K562 (cell line): ENCODE results near the gene SLC35E1. TPM values are rescaled to one million over a fixed set of nuclear protein-coding genes. Genes with fewer than 3 reads are reported as not detected.

Experiments
- ATAC-seq: fragments of 200-7000 bp; cut with Tn5 transposase; 3 replicates; pipeline ENCODE4 v1.9.1; 2020; ENCODE audit warnings: moderate library complexity
- BruUV-seq: library from RNA; stranded (reverse); fragments of 400-500 nt; replicated peaks from 2 replicates; lab custom pipeline; 2021; lab: Mats Ljungman, UMichigan
- CTCF ChIA-PET: fragments of 300-600 bp; formaldehyde crosslinking; extraction: SDS; loops from one replicate; lab custom pipeline; 2021; ENCODE audit warnings: low intra/inter-chr PET ratio; lab: Yijun Ruan, JAX
- POLR2A ChIA-PET: fragments of 300-600, 350-650 bp; sonication (Branson Sonifier 250); formaldehyde crosslinking; extraction: SDS; loops from one replicate; lab custom pipeline; 2021; ENCODE audit warnings: antibody characterized with exemption, inconsistent platforms; lab: Yijun Ruan, JAX
- DNase-seq, 4 experiments: peaks; one replicate each; pipeline versions ENCODE4 v3.0.0 to v3.0.0-alpha.2; 2011 to 2018; ENCODE audit warnings: low spot score in 3 of 4, mixed read lengths in 3 of 4; ENCODE audit errors: extremely low read depth in 1 of 4
- FAIRE-seq: peaks from 2 replicates; lab custom pipeline; 2011; peaks lifted over from hg19 to GRCh38; lab: Jason Lieb, UNC
- H2AFZ ChIP-seq: 2 replicates; pipeline ENCODE4 v1.6.0; 2011; ENCODE audit warnings: low read depth, low read length, control low read depth, inconsistent platforms
- H3K27ac ChIP-seq: fragments of 200-600 bp; 3 replicates; pipeline ENCODE4 v1.8.0; 2011; ENCODE audit warnings: low read depth, mild to moderate bottlenecking, control low read depth, inconsistent platforms, low read length, moderate library complexity, mixed read lengths; ENCODE audit errors: extremely low read depth
- H3K27me3 ChIP-seq, 2 experiments: fragments of 300-600 bp in 1 of 2; 2 replicates in 1 of 2; 3 replicates in 1 of 2; pipeline versions ENCODE4 v1.6.0 to v1.8.0; 2011; ENCODE audit warnings: inconsistent platforms in 2 of 2, low read length in 2 of 2, mild to moderate bottlenecking in 1 of 2, mixed read lengths in 1 of 2, moderate library complexity in 1 of 2; ENCODE audit not compliant: control insufficient read depth in 2 of 2, insufficient read depth in 2 of 2
- H3K36me3 ChIP-seq: fragments of 300-600 bp; 3 replicates; pipeline ENCODE4 v1.8.0; 2011; ENCODE audit warnings: mild to moderate bottlenecking, low read length, inconsistent platforms; ENCODE audit not compliant: control insufficient read depth, insufficient read depth
- H3K4me1 ChIP-seq, 2 experiments: fragments of 200-600 bp in 1 of 2; replicated peaks in 1 of 2; 2 replicates in 1 of 2; 3 replicates in 1 of 2; pipeline versions ENCODE4 v1.5.1 to v1.8.0; 2011; ENCODE audit warnings: inconsistent platforms in 2 of 2, low read length in 2 of 2, mild to moderate bottlenecking in 1 of 2, mixed read lengths in 1 of 2, moderate library complexity in 1 of 2; ENCODE audit not compliant: control insufficient read depth in 2 of 2, insufficient read depth in 2 of 2
- H3K4me2 ChIP-seq: 2 replicates; pipeline ENCODE4 v1.6.1; 2011; ENCODE audit warnings: low read length, control low read depth, inconsistent platforms, mixed read lengths; ENCODE audit not compliant: insufficient read depth
- H3K4me3 ChIP-seq: fragments of 200-600 bp; sonication (generic), shearing (Covaris generic); 2 replicates; pipeline ENCODE4 v1.5.1; 2016; ENCODE audit warnings: control low read depth, inconsistent platforms
- H3K79me2 ChIP-seq: fragments of 200-600 bp; 3 replicates; pipeline ENCODE4 v1.8.0; 2011; ENCODE audit warnings: low read length, inconsistent platforms; ENCODE audit not compliant: control insufficient read depth, insufficient read depth
- H3K9ac ChIP-seq, 2 experiments: 2 replicates each; pipeline versions ENCODE4 v1.6.0 to v1.6.1; 2011; ENCODE audit warnings: low read depth in 2 of 2, low read length in 2 of 2, control low read depth in 1 of 2, inconsistent platforms in 1 of 2, mild to moderate bottlenecking in 1 of 2, mixed read lengths in 1 of 2; ENCODE audit not compliant: insufficient read depth in 1 of 2
- H3K9me1 ChIP-seq: one replicate; pipeline ENCODE4 v1.6.0; 2011; ENCODE audit warnings: inconsistent platforms, mild to moderate bottlenecking, low read length, moderate library complexity; ENCODE audit not compliant: control insufficient read depth, insufficient read depth
- H3K9me3 ChIP-seq: replicated peaks from 2 replicates; pipeline ENCODE4 v1.5.1; 2011; ENCODE audit warnings: low read depth, low read length, inconsistent platforms; ENCODE audit not compliant: control insufficient read depth, insufficient read depth
- H4K20me1 ChIP-seq: replicated peaks from 2 replicates; pipeline ENCODE4 v1.6.1; 2011; ENCODE audit warnings: low read length, inconsistent platforms, mixed read lengths; ENCODE audit not compliant: control insufficient read depth, insufficient read depth
- ATF7 ChIP-seq: fragments of 450-650 bp; IDR thresholded peaks from 2 replicates; pipeline ENCODE4 v1.7.1; 2014; ENCODE audit warnings: mild to moderate bottlenecking, moderate library complexity
- BRCA1 ChIP-seq, 2 experiments: fragments of 450-650 bp in 1 of 2; sonication (generic) in 1 of 2; formaldehyde crosslinking in 1 of 2; IDR thresholded peaks; 2 replicates each; pipeline versions ENCODE4 v1.5.0 to v1.6.1; 2017 to 2020; ENCODE audit warnings: mild to moderate bottlenecking in 1 of 2, missing genetic modification reagents in 1 of 2
- CBFA2T2 ChIP-seq: fragments of 450-650 bp; conservative IDR thresholded peaks from 2 replicates; pipeline ENCODE4 v1.6.1; 2017; ENCODE audit warnings: mild to moderate bottlenecking
- CCNT2 ChIP-seq: IDR thresholded peaks from 2 replicates; pipeline ENCODE4 v1.6.1; 2011; ENCODE audit warnings: borderline replicate concordance, low read depth, mild to moderate bottlenecking, moderate library complexity, mixed read lengths, low read length; ENCODE audit not compliant: insufficient read length; ENCODE audit errors: extremely low read depth
- DMBX1 ChIP-seq: fragments of 250-450 bp; sonication (Bioruptor Pico); IDR thresholded peaks from 2 replicates; pipeline ENCODE4 v1.8.0; 2022; ENCODE audit warnings: inconsistent platforms, mild to moderate bottlenecking, moderate library complexity, borderline replicate concordance
- GTF2F1 ChIP-seq: IDR thresholded peaks from 2 replicates; pipeline ENCODE4 v1.6.1; 2011; ENCODE audit warnings: low read depth, low read length, improper control_type of control experiment
- JUNB ChIP-seq: fragments of 450-650 bp; formaldehyde crosslinking; conservative IDR thresholded peaks from 2 replicates; pipeline ENCODE4 v1.4.0; 2020; ENCODE audit warnings: mild to moderate bottlenecking
- KDM1A ChIP-seq, 2 experiments: fragments of 450-650 bp; IDR thresholded peaks; 2 replicates each; pipeline ENCODE4 v1.6.1; 2016; ENCODE audit warnings: mild to moderate bottlenecking in 2 of 2
- POLR3G ChIP-seq: IDR thresholded peaks from 2 replicates; pipeline ENCODE4 v1.6.1; 2011; ENCODE audit not compliant: insufficient read length, insufficient replicate concordance; ENCODE audit errors: extremely low read depth
- RAD21 ChIP-seq, 2 experiments: fragments of 250-450 bp in 1 of 2; fragments of 450-650 bp in 1 of 2; sonication (Bioruptor Pico) in 1 of 2; formaldehyde crosslinking in 1 of 2; IDR thresholded peaks in 1 of 2; conservative IDR thresholded peaks in 1 of 2; 2 replicates each; pipeline versions ENCODE4 v1.4.0 to v1.8.0; 2020 to 2022; ENCODE audit warnings: mild to moderate bottlenecking in 2 of 2, moderate library complexity in 1 of 2
- SMARCC2 ChIP-seq: fragments of 450-650 bp; IDR thresholded peaks from 2 replicates; pipeline ENCODE4 v1.6.1; 2017; ENCODE audit warnings: antibody characterized with exemption, moderate library complexity, mild to moderate bottlenecking, low read depth
- TAF7 ChIP-seq: fragments of 450-650 bp; IDR thresholded peaks from 2 replicates; pipeline ENCODE4 v1.6.1; 2016; ENCODE audit warnings: missing genetic modification characterization, missing compliant biosample characterization
- ZNF134 ChIP-seq: fragments of 250-450 bp; sonication (Bioruptor Pico); conservative IDR thresholded peaks from 2 replicates; pipeline ENCODE4 v1.4.0; 2020
- ZNF77 ChIP-seq: fragments of 250-450 bp; sonication (Bioruptor Pico); IDR thresholded peaks from 2 replicates; pipeline ENCODE4 v1.5.0; 2020
- WGBS: fragments of 100-300 bp; shearing (Covaris generic); methylation state at CpG from one replicate; pipeline ENCODE4 v1.1.6; 2016; ENCODE audit warnings: low coverage, mixed read lengths; ENCODE audit not compliant: insufficient coverage; ENCODE audit errors: missing lambda C conversion rate; 5-methylcytosine and 5-hydroxymethylcytosine counted together
- in situ Hi-C: fragments of 300-500 bp; cut with MboI; formaldehyde crosslinking; loops from 4 replicates; pipeline ENCODE4 v1.15.0; 2018; ENCODE audit warnings: inconsistent platforms, mixed read lengths
- intact Hi-C: fragments of 100-400 bp; cut with micrococcal nuclease; formaldehyde crosslinking; loops from 2 replicates; pipeline ENCODE4 v1.14.2; 2022
- polyA plus RNA-seq, 8 experiments: library from polyadenylated mRNA; depleted of rRNA in 4 of 8; stranded (reverse) in 5 of 8; unstranded in 3 of 8; fragments of >200 nt; fragmentation: Nextera tagmentation in 2 of 8; fragmentation: Illumina TruSeq in 1 of 8; extraction: Ambion mirVana in 2 of 8; extraction: Trizol in 1 of 8; gene quantifications; 2 replicates each; pipeline versions ENCODE4 v1.2.1 to v1.2.3, GENCODE V29; 2011 to 2014; ENCODE audit warnings: inconsistent platforms in 1 of 8, missing spikeins in 1 of 8
- total RNA-seq, 7 experiments: library from RNA; depleted of rRNA in 6 of 7; stranded (reverse); fragments of >200 nt in 6 of 7; fragmentation: Illumina TruSeq in 2 of 7; extraction: Trizol in 2 of 7; gene quantifications; 2 replicates each; pipeline versions ENCODE4 v1.2.1 to v1.2.3, GENCODE V29; 2011 to 2021; ENCODE audit warnings: low replicate concordance in 1 of 7
- TF ChIP-seq, protein P1 (sequence below): sonication (generic); IDR thresholded peaks from 2 replicates; pipeline ENCODE4 v1.6.1; 2016
- TF ChIP-seq, protein P2 (sequence below), 2 experiments: IDR thresholded peaks in 1 of 2; conservative IDR thresholded peaks in 1 of 2; 2 replicates each; pipeline ENCODE4 v1.6.1; 2016; ENCODE audit warnings: low read depth in 2 of 2, mild to moderate bottlenecking in 1 of 2, missing compliant biosample characterization in 1 of 2, missing genetic modification characterization in 1 of 2, moderate library complexity in 1 of 2

SLC35E1 gene
- total and polyA plus RNA-seq, 9 of the 15 experiments (the other 6 are each of a cell fraction or from before 2014, with no cell fraction given), result 15.0 to 40.1 (median 25.7) TPM

DNA sequence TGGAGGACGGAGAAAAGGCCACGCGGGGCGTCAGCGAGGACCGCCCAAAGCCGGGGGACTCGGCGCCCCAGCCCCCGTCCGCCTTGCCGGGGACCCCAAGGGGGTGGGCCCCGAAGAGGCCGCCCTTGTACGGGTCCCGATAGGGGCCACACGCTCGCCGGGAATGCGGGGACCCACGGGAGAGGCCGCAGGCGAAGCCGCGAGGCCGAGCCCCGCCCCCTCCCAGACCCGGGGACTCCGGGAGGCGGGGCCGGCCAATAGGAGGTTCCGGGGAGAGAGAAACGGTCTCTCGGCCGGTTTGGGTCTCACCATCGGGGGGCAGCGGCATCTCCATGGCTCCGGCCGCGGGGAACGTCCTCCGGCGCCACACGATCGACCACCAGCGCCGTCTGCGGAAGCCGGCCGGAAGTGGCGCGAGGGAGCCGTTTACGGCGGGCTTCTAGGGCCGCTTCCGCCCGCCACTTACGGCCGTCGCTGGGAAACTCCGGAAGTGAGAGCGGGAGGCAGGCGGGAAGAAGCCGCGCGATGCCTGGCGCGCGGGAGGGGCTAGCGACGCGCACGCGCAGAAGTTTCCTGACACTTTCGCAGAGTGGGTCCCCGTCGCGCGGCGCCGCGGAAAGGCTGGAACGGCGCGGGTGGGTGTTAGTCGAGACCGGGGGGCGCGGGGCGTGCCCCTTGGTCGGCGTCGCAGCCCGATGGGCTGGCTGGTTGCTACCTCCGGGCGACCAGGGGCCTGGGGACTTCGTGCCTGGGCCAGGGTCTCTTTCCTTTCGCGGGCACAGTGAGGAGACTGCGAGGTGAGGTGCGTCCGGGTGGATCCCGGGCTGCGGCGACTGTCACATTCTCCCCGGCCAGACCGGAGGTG is 29.9 kb downstream of the SLC35E1 start, which contains the start of gene CHERP:
CHERP (minus strand) TSS at position 393 of the 865 bp plus-strand sequence; CDS start at position 334, 59 bp downstream.
- CTCF ChIA-PET, result no interaction called here
- intact Hi-C loops, result loop anchor here (10.0 kb wide), 1 partner anchor 83 kb away; the partner anchor contains the start of gene MED26
- H3K9me1 ChIP-seq, result peaks cover 6% of the 10 kb centered on the region
- ATAC-seq (peak; percentile 93), FAIRE-seq (peak; percentile 78), DNase-seq (peak; percentile 94 to 97 (median 94))
- BruUV-seq, result TSS peak; percentile 80
- H3K4me2 ChIP-seq, result peak within 1 kb of the TSS; percentile 86
- under 1% methylated on average over 81 of the region's 108 CpGs for WGBS
- H4K20me1 ChIP-seq, result peaks cover 19% of the 10 kb centered on the region
- H3K79me2 ChIP-seq, result peaks cover 70% of the 10 kb centered on the region
- H3K27ac ChIP-seq, result peak within 1 kb of the TSS; percentile 79
- H3K4me3 ChIP-seq, result peak within 1 kb of the TSS; percentile 91
- H3K4me1 ChIP-seq, result peaks cover 5 to 10% of the 10 kb centered on the region in 2 experiments; a peak in 4 of 5 replicates
- in situ Hi-C loops, result no loop called here
- H3K9me3 ChIP-seq, result no peaks in the 10 kb centered on the region; the same call in 1 of the 2 replicates
- H2AFZ ChIP-seq, result peak within 1 kb of the TSS; percentile 63
- POLR2A ChIA-PET, result interaction anchor here (0.7 to 1.3 kb wide), 9 partner anchors 9 to 108 kb away, joined by 3 to 6 read pairs (median 3); partner anchors contain the start of gene MED26
- H3K9ac ChIP-seq, result peak within 1 kb of the TSS; percentile 90 to 97
- H3K36me3 ChIP-seq, result peaks cover 41% of the 10 kb centered on the region
- H3K27me3 ChIP-seq, result no peaks in the 10 kb centered on the region; a peak in 1 of 5 replicates
- peak; percentile 18; the same call in 1 of the 2 replicates for TF ChIP-seq TAF7
- no peak for TF ChIP-seq POLR3G
- TF ChIP-seq SMARCC2, result no peak
- no peak for TF ChIP-seq ZNF77
- TF ChIP-seq GTF2F1, result no peak
- TF ChIP-seq ATF7, result peak; percentile 74
- TF ChIP-seq RAD21 (CRISPR knock-in tag; conservative IDR thresholded peaks at IDR 0.05 in 1 of 2, IDR thresholded peaks at IDR 0.05 in 1 of 2), result peak in 1 of 2 experiments; percentile 13; a peak in 1 of 4 replicates
- no peak for TF ChIP-seq KDM1A (IDR thresholded peaks at IDR 0.05)
- TF ChIP-seq, protein P1, sequence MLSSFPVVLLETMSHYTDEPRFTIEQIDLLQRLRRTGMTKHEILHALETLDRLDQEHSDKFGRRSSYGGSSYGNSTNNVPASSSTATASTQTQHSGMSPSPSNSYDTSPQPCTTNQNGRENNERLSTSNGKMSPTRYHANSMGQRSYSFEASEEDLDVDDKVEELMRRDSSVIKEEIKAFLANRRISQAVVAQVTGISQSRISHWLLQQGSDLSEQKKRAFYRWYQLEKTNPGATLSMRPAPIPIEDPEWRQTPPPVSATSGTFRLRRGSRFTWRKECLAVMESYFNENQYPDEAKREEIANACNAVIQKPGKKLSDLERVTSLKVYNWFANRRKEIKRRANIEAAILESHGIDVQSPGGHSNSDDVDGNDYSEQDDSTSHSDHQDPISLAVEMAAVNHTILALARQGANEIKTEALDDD, result no peak
- TF ChIP-seq ZNF134, result no peak
- TF ChIP-seq, protein P2, sequence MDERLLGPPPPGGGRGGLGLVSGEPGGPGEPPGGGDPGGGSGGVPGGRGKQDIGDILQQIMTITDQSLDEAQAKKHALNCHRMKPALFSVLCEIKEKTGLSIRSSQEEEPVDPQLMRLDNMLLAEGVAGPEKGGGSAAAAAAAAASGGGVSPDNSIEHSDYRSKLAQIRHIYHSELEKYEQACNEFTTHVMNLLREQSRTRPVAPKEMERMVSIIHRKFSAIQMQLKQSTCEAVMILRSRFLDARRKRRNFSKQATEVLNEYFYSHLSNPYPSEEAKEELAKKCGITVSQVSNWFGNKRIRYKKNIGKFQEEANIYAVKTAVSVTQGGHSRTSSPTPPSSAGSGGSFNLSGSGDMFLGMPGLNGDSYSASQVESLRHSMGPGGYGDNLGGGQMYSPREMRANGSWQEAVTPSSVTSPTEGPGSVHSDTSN (CRISPR knock-in tag; IDR thresholded peaks at IDR 0.05; ENCODE audit: low read depth), result no peak
- TF ChIP-seq, protein P2 (tag; conservative IDR thresholded peaks at IDR 0.05; ENCODE audit: low read depth), result no peak
- peak; percentile 87 for TF ChIP-seq CCNT2
- TF ChIP-seq DMBX1 (CRISPR knock-in tag), result no peak
- no peak for TF ChIP-seq BRCA1 (IDR thresholded peaks at IDR 0.05)
- no peak for TF ChIP-seq BRCA1 (CRISPR knock-in tag; IDR thresholded peaks at IDR 0.05)
- TF ChIP-seq CBFA2T2, result no peak
- no peak for TF ChIP-seq JUNB
